GM19452 (cell line): ENCODE measurements around the gene ACOT13.
"Not testable (repeated sequence)": the region's sequence is repeated elsewhere in the genome, so short reads cannot be mapped to it uniquely, and the experiment has no call there.

Experiments used
- ATAC-seq: cut with Tn5 transposase; IDR thresholded peaks from one replicate; pipeline ENCODE4 v1.9.1; 2021; ENCODE audit not compliant: unreplicated experiment

ACOT13 gene

GRCh38 chr6:24666641-24667377, at the start of gene ACOT13, which contains the start of gene TDP2:
TSS of gene ACOT13 (plus strand) at chr6:24667077. CDS start at chr6:24667264, 187 bp downstream.
TSS of gene TDP2 (minus strand) at chr6:24666899. CDS start at chr6:24666862, 37 bp downstream.
- peak; percentile 97 for ATAC-seq

- ATAC-seq = no peak
Observed at GRCh38 chr6:24619661-24620060, 47.2 kb upstream of the ACOT13 start.

DNA sequence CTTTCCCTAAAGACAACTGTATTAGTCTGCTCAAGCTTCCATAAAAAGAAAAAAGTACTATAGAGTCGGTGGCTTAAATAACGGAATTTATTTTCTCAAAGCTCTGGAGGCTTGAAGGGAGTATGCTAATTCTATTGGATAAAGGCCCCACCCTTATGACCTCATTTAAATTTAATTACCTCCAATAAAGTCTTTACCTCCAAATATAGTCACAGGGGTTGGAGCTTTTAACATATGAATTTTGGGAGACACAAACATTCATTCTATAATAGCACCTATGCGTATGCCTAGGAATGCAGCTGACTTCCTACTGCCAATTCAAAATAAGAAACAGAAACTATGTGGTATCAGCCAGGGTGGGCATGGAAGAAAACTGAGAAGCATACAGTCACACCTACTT, 46.2 kb upstream of the ACOT13 start:
- no peak for ATAC-seq

- ATAC-seq = no peak
Observed at GRCh38 chr6:24621626-24622289, 45.1 kb upstream of the ACOT13 start.

- ATAC-seq = no peak
Observed at GRCh38 chr6:24630856-24631505, 35.9 kb upstream of the ACOT13 start.

GRCh38 chr6:24631671-24632070, 35.2 kb upstream of the ACOT13 start:
- ATAC-seq = no peak

- no peak for ATAC-seq
Observed at GRCh38 chr6:24632573-24632972, 34.3 kb upstream of the ACOT13 start.

DNA sequence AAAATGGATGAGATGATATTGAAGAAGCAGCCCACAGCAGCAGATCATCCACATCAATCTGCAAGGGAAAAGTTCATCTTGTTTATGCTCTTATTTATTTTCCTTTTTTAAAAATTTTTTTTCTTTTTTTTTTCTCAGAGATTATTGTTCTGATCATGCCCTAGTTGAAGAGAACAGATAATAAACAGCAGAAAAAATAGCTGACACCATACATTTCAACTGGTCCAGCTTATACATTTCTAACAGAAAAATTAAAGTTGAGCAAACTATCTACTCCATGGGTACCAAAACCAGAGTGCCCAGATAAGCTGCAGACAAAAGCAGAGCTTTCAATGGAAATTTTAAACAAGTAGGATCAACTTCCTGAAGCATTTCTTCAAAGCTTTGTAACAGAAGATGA, 30.2 kb upstream of the ACOT13 start:
- ATAC-seq = no peak

DNA sequence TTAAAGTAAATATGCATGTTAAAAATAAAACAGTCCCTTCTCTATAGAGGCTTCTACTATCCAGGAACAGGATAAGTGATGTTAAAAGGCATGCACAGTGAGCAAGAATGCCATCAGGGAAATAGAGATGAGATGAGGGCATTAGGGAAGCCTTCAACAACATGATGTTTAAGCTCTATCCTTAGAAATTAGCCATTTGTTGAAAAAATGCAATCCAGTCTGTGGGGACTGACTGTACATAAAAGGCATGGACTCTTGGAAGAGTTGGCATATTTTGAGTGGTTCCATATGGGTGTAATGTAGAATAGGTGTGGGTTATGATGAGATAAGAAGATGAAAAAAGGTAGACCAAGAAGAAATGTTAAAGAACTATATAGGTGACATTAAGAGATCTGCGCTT, 26.7 kb upstream of the ACOT13 start:
- no peak for ATAC-seq

DNA sequence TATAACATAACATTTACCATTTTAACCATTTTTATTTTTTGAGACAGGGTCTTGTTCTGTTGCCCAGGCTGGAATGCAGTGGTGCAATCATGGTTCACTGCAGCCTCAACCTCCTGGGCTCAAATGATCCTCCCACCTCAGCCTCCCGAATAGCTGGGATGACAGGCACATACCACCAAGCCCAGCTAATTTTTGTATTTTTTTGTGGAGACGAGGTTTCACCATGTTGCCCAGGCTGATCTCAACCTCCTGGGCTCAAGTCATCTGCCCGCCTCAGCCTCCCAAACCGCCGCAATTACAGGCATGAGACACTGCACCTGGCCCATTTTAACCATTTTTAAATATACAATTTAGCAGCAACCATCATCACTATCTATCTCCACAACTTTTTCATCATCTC, 26.2 kb upstream of the ACOT13 start:
- not testable (repeated sequence) for ATAC-seq

GRCh38 chr6:24642061-24642460, 24.8 kb upstream of the ACOT13 start:
- no peak for ATAC-seq

- no peak for ATAC-seq
Observed at GRCh38 chr6:24643920-24644319, 23.0 kb upstream of the ACOT13 start.

- no peak for ATAC-seq
Observed at GRCh38 chr6:24644377-24644776, 22.5 kb upstream of the ACOT13 start.

DNA sequence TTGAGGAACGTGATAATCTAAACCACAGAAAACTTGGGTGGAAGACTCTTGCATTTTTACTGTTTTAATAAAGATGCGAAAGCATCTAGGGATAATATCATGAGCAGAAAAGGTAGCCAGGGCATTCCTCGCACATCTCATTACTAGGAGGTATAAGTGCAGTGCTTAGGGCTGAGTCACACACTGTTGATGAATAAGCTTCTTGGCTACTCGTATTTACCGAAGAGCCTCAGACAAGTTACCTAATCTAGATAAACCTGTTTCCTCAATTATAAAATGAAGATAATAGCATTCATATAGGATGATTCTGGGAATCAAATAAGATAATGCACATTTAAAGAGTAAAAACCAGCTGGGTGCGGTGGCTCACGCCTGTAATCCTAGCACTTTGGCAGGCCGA, 20.1 kb upstream of the ACOT13 start:
- ATAC-seq = no peak

DNA sequence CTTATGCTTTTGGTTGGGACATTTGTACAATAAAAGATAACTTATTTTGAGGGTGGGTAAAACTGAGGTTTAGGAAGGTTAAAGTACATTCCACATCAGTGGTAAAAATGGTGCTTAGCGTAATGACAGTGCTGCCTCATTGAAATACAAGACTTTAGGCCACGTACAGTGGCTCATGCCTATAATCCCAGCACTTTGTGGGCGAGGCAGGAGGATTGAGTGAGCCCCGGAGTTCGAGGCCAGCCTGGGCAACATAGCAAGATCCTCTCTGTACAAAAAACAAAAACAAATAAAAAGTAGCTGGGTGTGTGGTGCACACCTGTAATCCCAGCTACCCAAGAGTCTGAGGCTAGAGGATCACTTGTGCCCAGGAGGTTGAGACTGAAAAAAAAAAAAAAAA, 18.6 kb upstream of the ACOT13 start:
- no peak for ATAC-seq

DNA sequence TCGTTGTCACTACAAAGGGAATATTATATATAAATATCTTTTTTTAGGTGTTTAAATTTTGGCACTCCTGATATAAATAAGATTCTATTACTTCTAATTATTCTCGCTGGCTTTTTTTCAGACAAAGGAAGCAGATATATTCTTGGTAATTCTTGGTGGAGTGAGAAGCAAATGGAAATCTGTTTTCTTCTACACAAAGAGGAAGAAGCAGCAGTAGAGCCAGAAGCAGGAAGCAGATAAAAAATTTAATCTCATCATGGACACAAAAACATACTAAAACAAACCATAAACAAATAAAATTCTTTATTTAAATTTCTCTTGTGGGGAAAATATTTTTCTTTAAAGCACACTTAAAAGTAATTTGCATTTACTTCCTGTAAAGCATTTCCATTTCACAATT, 17.2 kb upstream of the ACOT13 start:
- ATAC-seq = no peak

- no peak for ATAC-seq
Observed at GRCh38 chr6:24650365-24650764, 16.5 kb upstream of the ACOT13 start.

- no peak for ATAC-seq
Observed at GRCh38 chr6:24655215-24655614, 11.7 kb upstream of the ACOT13 start.

- no peak for ATAC-seq
Observed at GRCh38 chr6:24658573-24659560, 8.0 kb upstream of the ACOT13 start.

- no peak for ATAC-seq
Observed at GRCh38 chr6:24659561-24659960, 7.3 kb upstream of the ACOT13 start.

DNA sequence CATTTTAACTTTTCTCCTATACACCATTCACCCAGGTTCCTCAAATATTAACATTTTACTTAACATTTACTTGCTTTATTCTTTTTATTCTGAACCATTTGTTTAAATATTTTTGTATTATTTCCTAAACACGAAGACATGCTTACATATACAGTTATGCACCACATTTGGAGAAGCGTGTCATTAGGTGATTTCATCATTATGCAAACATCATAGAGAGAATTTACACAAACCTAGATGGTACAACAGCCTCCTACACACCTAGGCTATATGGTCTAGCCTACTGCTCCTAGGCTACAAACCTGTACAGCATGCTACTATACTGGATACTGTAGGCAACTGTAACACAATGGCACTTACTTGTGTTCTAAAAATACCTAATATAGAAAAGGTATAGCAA, 6.8 kb upstream of the ACOT13 start:
- ATAC-seq = no peak
